Measurements from ENCODE around the gene USP32.
"Not testable (repeated sequence)": the region's sequence is repeated elsewhere in the genome, so short reads cannot be mapped to it uniquely, and the experiment has no call there.

Gene USP32

DNA sequence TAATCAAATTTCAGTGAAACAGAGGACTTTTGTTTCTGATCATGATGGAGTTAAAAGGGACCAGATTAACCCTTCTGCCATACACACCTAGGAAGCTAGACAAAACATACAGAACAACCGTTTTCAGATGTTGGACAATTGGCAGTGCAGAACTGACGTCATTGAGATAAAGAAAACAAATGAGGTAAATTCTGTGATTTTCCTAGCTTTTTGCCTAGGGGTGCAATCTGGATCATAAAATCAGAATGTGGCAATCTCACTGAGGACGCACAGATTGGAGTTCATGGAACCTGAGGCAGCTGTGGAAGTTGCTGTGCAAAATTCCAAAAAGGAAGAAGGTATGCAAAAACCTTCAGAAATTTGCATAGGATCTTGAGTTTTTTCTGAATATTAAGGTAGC, 15.0 kb upstream of the USP32 start:
- no peak for DNase-seq

DNA sequence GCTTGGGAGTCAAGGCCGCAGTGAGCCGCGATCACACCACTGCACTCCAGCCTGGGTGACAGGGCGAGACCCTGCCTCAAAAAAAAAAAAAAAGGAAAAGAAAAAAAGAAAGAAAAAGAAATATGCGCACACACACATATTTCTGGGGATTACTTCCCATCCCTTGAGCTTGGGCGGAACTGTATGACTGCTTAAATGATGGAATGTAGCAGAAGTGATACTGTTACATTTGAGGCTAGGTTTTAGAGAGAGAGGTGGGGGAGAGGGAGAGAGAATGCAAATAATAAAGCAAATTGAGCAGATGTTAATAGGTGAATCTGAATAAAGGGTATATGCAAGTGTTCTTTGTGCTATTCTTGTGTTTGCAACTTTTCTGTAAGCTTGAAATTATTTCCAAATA, 12.0 kb upstream of the USP32 start:
- DNase-seq = no peak

DNA sequence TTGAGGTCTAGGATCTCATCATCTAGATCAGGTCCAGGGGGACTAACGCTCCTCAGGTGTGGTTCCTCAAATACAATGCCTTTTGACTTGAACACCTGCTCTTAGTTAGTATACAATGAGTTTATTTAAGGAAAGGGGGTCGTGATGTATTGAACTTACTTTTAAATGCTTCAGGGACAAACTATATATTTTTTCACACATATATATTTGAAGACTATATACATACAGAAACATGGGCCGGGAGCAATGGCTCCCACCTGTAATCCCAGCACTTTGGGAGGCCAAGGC, 11.5 kb upstream of the USP32 start:
- no peak for DNase-seq

DNA sequence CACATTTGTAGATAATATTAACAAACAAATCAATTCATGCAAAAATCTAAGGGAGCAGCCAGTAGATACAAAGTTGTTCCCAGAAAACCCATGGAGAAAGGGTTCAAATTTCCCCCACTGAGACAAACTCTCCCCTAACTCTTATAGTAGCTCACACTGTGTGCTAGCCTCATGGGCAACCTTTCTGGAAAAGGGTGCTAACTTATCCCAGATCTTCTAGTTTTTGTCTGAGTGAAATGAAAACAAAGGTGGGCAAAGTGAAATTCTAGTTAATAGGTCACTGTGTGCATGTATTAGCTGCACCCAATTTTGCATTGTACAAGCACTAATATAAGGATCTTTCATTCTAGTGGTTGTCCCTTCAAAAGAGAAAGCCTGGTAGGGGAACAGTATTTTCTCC, 9.9 kb upstream of the USP32 start:
- DNase-seq = no peak

DNA sequence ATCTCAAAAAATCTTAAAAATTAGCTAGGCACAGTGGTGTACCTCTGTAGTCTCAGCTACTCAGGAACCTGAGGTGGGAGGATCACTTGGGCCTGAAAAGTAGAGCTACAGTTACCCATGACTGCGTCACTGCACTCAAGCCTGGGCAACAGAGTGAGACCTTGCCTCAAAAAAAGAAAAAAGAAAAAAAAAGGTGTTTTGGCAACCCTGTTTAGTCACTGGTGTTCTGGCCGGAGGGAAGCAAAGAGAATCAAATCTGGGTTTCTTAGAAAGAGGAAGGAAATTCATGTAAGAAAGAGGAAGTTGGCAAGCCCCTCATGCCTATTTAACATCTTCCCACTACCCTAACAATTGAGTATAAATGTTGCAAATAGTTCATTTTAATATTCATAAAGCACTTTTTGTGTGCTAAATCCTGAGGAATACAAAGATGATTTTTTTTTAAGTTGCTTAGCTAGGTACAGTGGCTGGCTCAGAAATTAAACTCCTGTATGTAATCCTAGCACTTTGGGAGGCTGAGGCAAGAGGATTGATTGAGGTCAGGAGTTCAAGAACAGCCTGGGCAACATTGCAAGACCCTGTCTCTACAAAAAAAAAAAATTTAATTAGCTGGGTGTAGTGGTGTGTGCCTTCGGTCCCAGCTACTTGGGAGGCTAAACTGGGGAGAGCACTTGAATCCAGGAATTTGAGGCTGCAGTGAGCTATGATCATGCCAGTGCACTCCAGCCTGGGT, 6.5 kb upstream of the USP32 start:
- no peak for DNase-seq

DNA sequence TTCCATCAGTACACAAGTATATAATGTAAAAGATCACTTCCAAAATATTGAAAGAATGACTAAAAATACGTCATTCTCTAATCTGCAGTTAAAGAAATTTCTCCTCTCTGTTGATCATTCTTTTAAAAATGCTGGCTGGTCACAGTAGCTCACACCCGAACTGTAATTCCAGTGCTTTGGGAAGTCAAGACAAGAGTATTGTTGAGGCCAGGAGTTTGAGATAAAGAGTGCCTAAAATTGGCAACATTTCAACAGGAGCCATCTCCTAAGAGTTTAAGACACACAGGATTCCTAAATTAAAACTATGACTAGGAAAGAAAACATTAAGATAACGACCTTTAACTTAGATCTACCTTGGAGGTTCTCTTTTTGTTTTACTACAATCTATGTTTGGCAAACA, 4.5 kb upstream of the USP32 start:
- DNase-seq = no peak

DNA sequence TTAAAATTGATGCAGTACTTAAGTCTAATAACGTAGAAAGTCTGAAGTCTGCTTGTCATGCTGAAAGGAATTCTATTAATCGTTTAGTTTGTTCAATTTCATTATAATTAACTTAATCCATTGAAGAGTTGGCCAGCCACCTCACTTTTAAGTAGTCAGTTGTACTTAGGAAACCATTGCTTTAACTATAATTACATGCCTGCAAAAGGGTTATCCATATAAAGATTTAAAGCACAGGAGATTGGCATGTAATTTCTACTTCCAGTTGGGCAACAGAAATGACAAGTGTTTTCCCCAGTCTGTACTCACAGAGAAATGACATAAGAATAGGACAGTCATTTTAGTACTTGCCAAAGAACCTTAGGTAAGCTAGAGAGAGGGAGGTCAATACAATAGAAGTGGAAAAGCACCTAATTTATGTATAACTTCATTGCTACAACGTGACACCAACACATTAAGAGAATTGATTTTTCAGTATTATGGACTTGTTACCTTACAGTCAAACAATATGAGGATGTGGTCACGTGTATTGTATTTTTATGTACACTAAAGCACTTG, 3.7 kb upstream of the USP32 start:
- DNase-seq = no peak

DNA sequence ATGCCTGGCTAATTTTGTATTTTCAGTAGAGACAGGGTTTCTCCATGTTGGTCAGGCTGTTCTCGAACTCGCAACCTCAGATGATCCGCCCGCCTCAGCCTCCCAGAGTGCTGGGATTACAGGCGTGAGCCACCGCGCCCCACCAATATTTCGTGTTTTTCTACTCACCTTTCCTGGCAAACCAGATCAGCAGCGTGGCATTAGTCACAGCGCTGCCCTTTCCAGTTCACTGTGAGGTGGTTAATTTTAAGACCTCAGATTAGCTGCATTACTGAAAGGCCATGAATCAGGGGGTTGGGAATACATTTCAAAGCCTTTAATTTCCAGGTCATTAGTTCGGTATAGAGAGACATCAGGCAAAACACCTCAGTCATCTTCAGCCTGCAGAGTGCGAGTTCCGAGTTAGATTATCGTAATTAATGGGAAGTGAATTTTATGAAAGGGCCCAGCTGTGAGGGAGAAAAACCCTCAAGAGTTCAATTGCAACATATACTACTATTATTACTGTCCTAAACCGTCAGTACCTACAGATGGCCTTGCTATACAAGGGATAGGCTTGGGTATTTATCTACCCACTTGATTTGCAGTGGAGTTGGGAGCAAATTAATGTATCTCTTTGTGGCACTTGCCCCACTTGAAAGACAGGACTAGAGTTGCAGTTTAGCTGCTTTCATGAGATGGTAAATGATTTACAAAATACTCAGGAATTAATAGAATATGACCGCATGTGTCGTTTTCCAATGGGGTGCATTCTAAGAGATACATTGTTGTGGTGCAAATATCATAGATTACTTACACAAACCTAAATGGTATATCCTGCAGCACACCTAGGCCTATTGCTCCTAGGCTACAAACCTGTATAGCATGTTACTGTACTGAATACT, 2.1 kb upstream of the USP32 start:
- no peak for DNase-seq

DNA sequence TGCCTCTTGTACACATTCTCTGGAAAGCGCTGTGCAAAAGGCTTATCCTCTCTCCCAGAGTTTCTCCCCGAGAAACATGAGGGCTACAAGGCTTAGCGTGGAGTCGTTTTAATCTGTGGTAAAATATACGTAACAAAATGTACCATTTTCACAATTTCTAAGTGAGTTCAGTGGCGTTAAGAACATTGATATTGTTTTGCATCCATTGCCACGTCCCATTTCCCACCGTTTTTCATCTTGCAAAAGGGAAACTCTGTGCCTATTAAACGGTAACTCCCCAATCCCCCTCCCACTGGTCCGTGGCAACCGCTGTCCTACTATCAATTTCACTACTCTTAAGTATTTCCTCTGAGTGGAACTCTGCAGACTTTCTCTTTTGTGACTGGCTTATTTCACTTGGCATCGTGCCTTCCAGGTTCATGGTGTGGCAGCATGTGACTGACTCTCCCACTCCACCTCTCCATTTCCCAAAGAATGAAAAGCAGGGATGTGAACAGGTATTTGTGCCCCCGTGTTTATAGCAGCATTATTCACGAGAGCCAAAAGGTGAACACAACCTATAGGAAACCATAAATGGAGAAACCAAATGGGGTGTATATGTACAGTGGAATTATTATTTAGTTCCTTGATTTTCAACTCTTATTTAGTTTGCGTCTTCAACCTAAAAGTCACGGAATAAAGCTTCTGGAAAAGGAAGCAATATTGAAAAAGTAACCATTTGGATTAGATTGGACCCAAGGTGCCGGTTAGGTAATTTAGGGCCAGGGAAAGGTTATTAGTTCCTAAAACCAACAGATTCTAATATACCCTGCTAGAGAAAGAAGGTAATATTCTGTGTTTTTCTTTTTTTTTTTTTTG, 1.1 kb upstream of the USP32 start:
- DNase-seq = peak; percentile 28

DNA sequence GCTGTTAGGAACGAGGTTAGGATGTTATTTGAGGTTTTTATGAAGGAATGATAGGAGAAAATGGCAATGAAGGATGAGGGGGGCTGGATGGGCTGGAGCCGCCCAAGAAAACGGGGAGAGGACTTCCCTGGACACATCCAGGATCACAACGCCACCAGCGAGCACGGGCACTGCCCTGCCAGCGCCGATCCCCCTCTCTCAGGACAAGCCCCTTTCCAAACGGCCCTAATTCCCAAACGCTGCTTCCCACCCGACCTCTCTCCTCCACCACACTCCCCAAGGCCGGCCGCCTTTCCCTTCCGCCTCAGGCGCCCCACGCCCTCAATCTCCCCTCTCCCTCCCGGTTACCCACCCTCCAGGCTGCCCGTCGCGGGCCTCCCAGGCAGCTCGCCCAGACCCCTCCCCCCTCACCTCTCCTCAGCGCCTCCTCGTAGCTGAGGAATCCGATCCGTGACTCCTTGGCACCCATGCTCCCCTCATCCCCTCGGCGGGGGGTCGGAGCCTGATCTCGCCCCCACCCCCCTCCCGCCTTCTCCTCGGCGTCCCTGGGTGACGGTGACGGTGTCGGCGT, 377 bp downstream of the USP32 start:
- DNase-seq = no peak

DNA sequence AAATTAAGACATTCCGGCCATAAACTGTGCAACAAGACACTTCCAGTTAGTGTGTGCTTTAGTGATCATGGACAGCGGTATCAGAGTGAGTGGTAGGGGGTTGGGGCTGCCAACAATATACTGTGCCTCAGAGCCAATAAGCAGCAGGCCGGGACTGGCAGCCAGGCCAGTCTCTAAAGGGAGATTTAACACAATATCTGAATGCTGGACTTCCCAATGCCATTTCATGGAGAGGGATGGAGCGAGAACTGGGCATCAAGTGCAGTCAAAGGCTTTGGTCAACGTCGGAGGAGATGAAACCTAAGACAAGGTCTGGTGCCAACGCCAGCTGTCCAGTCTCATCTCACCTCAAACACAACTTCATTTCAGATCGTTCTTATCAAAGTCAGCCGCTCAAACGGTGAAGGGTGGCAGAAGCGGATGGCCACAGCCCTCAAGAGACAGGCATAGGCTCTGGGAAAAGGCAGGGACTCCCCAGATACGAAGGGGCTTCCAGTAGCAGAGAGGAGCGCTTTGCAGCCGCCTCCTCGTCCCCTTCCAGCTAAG, 935 bp downstream of the USP32 start:
- peak; percentile 23 for DNase-seq

DNA sequence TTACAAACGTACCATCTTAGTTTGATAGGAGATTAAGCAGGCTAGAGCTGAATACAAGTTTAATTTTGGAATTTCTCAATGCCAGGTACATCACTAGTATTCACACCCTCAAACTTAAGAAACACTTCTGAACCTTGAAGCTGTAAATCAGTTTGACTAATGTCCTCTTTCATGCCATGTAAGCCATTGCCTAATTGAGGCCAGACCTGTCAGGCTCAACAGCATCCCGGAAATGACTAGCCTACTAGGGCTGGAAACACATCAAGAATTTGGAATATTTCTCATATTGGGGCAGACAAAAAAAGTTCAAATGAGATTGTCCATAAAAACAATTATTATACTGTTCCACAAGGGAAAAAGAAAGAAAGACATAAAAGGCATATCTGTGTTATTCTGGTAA, 1.7 kb downstream of the USP32 start:
- no peak for DNase-seq

DNA sequence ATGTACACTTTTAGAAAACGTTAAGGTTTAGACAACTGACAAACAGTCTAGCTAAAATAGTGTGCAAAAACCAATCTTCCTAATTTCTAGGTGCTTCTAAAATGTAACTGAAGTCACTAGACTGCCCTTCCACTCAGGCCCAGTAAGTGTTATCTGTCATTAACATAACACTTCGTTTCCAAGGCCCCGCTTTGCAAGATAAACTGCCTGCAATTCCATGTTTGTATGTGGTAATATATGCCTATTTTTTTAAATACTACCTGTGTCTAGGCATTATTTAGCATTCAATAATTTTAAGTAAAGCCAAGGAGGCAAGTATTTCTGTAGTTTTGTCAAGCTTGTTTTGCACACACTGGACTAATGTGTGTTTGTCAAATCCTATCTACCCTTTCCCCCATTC, 3.2 kb downstream of the USP32 start:
- no peak for DNase-seq

DNA sequence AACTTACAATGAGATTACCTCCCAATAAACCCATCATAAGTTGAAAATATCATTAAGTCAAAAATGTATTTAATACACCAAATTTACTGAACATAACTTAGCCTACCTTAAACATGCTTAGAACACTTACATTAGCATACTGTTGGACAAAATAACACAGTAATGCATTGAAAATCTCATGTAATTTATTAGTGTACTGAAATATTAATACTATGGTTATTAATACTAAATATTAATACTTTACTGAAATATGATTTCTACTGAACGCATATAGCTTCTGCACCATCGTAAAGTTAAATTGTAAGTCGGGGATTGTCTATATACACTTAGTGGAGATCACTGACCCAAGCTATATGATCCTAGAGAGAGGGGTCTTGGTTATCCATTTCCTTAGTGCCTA, 4.3 kb downstream of the USP32 start:
- DNase-seq = no peak

DNA sequence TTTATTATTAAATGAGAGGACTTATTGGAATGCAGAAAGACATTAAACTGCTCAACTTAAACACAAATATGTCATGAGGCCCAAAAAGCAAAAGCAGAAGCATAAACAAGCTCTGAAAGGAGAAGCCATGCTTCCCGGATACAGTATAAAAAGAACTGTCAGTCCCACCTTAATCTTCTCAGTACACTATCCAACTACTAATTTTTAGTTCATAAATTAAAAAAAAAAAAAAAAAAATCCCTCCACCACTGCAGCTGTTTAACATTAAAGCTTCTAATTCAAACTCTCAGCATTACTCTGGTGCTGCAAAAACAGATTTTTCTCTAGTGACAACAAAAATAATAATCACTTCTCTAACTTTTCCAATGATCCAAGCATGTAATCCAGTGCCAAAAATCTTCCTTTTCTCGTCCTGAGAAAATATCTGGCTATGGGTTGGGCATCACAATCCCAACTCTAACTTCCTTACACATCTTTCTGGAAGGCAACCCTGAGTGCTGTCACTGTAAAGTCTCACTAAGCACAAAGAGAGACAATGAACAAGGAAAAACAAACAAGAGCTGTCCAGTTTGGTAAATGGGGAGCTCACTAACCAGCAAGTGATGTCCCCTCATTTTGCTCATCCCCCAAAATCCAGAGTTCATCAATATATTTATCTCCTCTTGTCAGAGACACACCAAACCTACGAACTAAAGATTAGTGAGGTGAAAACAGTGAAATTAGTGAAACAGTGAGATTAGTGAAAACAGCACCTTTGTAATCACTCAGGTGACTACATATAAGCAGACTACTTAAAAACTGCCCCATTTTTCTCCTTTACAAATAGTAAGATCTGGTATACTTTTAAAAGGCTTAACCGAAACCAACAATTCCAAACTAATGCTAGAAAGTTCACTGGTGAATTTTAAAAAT, 5.5 kb downstream of the USP32 start:
- no peak for DNase-seq

DNA sequence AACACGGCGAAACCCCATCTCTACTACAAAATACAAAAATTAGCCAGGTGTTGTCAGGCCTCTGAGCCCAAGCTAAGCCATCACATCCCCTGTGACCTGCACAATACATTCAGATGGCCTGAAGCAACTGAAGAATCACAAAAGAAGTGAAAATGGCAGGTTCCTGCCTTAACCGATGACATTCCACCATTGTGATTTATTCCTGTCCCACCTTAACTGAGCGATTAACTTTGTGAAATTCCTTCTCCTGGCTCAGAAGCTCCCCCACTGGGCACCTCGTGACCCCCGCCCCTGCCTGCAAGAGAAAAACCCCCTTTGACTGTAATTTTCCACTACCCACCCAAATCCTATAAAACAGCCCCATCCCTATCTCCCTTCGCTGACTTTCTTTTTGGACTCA, 7.0 kb downstream of the USP32 start:
- not testable (repeated sequence) for DNase-seq

DNA sequence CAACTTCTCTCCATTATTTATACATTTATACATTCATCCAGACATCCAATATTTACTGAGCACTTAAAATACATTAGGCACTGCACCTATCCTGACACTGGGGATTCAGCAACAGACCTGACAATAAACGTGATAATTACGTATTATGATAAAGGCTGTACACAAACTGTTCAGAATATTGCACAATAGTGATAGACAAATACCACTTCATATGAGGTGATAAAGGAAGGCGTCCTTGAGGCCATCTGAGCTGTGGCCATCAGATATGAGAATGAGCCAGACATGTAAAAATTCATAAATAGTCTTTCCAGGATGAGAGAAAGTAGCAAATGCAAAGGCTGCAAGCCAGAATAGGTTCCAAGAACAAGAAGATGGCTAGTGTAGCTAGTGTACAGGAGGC, 8.6 kb downstream of the USP32 start:
- no peak for DNase-seq

DNA sequence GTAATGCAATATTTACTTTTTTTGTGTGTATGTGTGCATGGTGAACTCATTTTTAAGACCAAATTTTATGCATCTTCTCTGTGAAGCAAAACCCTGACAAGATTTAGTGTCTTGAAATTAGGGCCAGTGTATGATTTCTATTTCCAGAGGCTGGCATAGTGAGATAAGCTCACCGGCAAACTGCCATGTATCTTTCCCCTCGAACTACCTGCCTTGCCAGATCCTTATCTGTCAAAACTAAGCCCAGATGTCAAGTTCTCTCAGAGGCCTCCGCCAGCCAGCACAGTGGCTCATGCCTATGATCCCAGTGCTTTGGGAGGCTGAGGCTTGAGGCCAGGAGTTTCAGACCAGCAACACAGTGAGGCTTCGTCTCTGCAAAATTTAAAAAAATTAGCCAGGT, 10.0 kb downstream of the USP32 start:
- DNase-seq = no peak

DNA sequence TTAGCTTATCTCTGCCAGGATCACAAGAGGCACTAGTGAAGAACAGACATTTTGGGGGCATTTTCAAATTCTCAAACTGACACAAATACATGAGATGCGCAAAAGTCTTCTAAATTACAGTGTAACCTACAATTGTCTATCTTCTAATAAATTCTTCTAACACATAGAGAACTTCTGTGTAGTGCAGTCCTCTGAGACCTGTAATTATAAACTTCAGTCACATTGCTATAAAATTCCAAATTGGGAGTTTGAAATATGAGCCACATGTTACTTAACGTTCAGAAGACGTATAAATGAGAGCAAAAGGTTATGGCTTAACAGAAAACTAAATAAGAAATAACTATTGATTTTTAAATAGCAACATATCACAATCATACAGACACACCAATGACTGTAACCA, 12.5 kb downstream of the USP32 start:
- DNase-seq = not testable (repeated sequence)

DNA sequence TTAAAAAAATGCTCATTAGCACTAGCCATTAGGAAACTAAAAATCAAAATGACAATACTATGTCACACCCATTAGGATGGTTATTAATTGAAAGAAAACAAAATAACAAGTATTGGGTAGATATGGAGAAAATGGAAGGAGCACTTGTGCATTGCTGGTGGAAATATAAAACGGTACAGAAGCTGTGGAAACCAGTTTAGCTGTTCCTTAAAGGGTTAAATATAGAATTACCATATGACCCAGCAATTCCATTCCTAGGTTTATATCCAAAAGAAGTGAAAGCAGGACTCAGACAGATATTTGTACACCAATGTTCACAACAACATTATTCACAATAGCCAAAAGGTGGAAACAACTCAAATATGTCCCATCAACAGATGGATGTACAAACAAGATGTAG, 13.7 kb downstream of the USP32 start:
- not testable (repeated sequence) for DNase-seq

DNA sequence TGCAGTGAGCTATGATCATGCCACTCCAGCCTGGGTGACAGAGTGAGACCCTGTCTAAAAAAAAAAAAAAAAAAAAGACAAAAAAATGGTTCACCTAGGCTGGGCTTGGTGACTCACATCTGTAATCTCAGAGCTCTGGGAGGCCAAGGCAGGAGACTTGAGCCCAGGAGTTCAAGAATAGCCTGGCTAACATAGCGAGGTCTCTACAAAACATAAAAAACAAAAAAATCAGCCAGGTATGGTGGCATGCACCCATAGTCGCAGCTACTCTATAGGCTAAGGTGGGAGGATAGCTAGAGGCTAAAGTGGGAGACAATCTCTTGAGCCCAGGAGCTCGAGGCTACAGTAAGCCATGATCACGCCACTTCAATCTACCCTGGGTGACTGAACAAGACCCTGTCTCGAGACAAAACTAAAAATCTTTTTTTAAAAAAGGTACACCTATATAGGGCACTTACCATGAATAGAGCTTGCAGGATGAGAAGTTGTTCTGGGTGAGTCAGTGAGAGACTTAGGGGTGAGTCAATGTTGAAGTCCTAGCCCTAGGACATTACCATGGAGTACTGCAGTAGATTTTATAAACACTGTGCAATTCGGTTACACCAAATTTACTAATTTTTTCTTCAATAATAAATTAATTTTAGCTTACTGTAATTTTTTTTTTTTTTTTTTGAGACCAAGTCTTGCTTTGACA, 19.0 kb downstream of the USP32 start:
- DNase-seq = no peak
